NCI-H748 (cell line): ENCODE measurements around the gene BMP2.

Source experiments
- DNase-seq: peaks from one replicate; lab custom pipeline; 2025; ENCODE audit not compliant: unreplicated experiment; lab: John Stamatoyannopoulos, UW

BMP2 gene

GRCh38 chr20:6829510-6830116 is 62.1 kb downstream of the BMP2 start:
- peak; percentile 77 for DNase-seq
